Activated CD4-positive, alpha-beta T cell treated with anti-CD3 and anti-CD28 coated beads for 24 hours (primary cell): ENCODE measurements around the gene ART4.

ENCODE experiments used
- DNase-seq, 2 donors: peaks; one replicate each; pipeline ENCODE4 v3.0.0-alpha.2; 2020; ENCODE audit warnings: low read depth in 2 of 2

The ART4 gene

GRCh38 chr12:14810953-14811483 is 32.3 kb downstream of the ART4 start:
- no peak for DNase-seq

- no peak for DNase-seq
Observed at GRCh38 chr12:14810167-14810952, 33.0 kb downstream of the ART4 start.

- no peak for DNase-seq
Observed at GRCh38 chr12:14803830-14804160, 39.5 kb downstream of the ART4 start.

- peak; percentile 70 to 74 for DNase-seq
Observed at GRCh38 chr12:14803011-14803829, 40.1 kb downstream of the ART4 start, which contains the start of the genes C12orf60 and WBP11. Gene C12orf60 (plus strand): TSS chr12:14803670. CDS start chr12:14822936, 19,266 bp downstream. Gene WBP11 (minus strand): TSS chr12:14803478. CDS start chr12:14801383, 2,095 bp downstream.

- no peak for DNase-seq
Observed at GRCh38 chr12:14802721-14803010, 40.7 kb downstream of the ART4 start.

- no peak for DNase-seq
Observed at GRCh38 chr12:14802247-14802646, 41.1 kb downstream of the ART4 start.

GRCh38 chr12:14795028-14795448 is 48.3 kb downstream of the ART4 start:
- no peak for DNase-seq

- no peak for DNase-seq
Observed at GRCh38 chr12:14785568-14785967, 57.8 kb downstream of the ART4 start.

- DNase-seq, result no peak
Observed at GRCh38 chr12:14784471-14784870, 58.9 kb downstream of the ART4 start.

GRCh38 chr12:14782756-14783155 is 60.6 kb downstream of the ART4 start:
- no peak for DNase-seq

- DNase-seq, result no peak
Observed at GRCh38 chr12:14781563-14781962, 61.8 kb downstream of the ART4 start.

- no peak for DNase-seq
Observed at GRCh38 chr12:14780859-14781258, 62.5 kb downstream of the ART4 start.

GRCh38 chr12:14779834-14780233 is 63.5 kb downstream of the ART4 start:
- no peak for DNase-seq

- no peak for DNase-seq
Observed at GRCh38 chr12:14777271-14777670, 66.1 kb downstream of the ART4 start.

GRCh38 chr12:14776236-14776961 is 66.9 kb downstream of the ART4 start:
- DNase-seq, result no peak

GRCh38 chr12:14775636-14775980 is 67.7 kb downstream of the ART4 start:
- no peak for DNase-seq
